DND-41 (cell line): ENCODE data around the gene XYLT1.

ENCODE experiments used
- CTCF ChIP-seq: IDR thresholded peaks from 2 replicates; pipeline ENCODE4 v1.5.1; 2012; ENCODE audit warnings: borderline replicate concordance, low read length, moderate library complexity, mild to moderate bottlenecking; ENCODE audit not compliant: poor library complexity, severe bottlenecking; ENCODE audit errors: extremely low read depth
- EZH2 ChIP-seq: IDR thresholded peaks from 3 replicates; pipeline ENCODE4 v1.6.1; 2012; ENCODE audit warnings: borderline replicate concordance, low read depth, mild to moderate bottlenecking, moderate library complexity, low read length, inconsistent platforms; ENCODE audit not compliant: severe bottlenecking

- TF ChIP-seq CTCF = no peak
- no peak for TF ChIP-seq EZH2
Observed at GRCh38 chr16:17072104-17072503, 398.7 kb downstream of the XYLT1 start.
